Thyroid gland (tissue), 4 donors: ENCODE measurements around the gene RGPD5. TPM values are rescaled to one million over a fixed set of nuclear protein-coding genes. Genes with fewer than 3 reads are reported as not detected.
"Not testable (repeated sequence)": the region's sequence is repeated elsewhere in the genome, so short reads cannot be mapped to it uniquely, and the experiment has no call there.

Source experiments
- DNase-seq, 2 donors: peaks; one replicate each; pipeline ENCODE4 v3.0.0-alpha.2; 2019
- H3K27ac ChIP-seq, 3 donors: fragments of 200-600 bp; sonication (generic); 1 replicate in 2 of 3; 2 replicates in 1 of 3; pipeline ENCODE4 v1.5.1; 2016 to 2019; ENCODE audit warnings: mild to moderate bottlenecking in 1 of 3, moderate library complexity in 1 of 3
- H3K27me3 ChIP-seq: fragments of 200-600 bp; sonication (generic); one replicate; pipeline ENCODE4 v1.5.1; 2019
- H3K36me3 ChIP-seq, 2 donors: fragments of 200-600 bp; sonication (generic); one replicate each; pipeline ENCODE4 v1.5.1; 2016 to 2019
- H3K4me1 ChIP-seq, 2 donors: fragments of 200-600 bp; sonication (generic); one replicate each; pipeline ENCODE4 v1.5.1; 2017 to 2019
- H3K4me3 ChIP-seq, 3 donors: fragments of 200-600 bp; sonication (generic); replicated peaks in 1 of 3; 1 replicate in 2 of 3; 2 replicates in 1 of 3; pipeline ENCODE4 v1.5.1; 2016; ENCODE audit warnings: mild to moderate bottlenecking in 1 of 3
- H3K9me3 ChIP-seq: fragments of 200-600 bp; sonication (generic); one replicate; pipeline ENCODE4 v1.5.1; 2017
- WGBS, 2 donors: methylation state at CpG; one replicate each; pipeline ENCODE4 v1.1.5; 2017; 5-methylcytosine and 5-hydroxymethylcytosine counted together
- intact Hi-C: fragments of 100-400 bp; cut with DNase I; formaldehyde crosslinking; loops from one replicate; pipeline ENCODE4 v1.15.1; 2023
- total RNA-seq, 4 donors: library from RNA; depleted of rRNA; stranded (reverse); fragments of >200 nt; gene quantifications; one replicate each; pipeline ENCODE4 v1.2.3, GENCODE V29; 2016

Gene RGPD5
- 100 to 1,000 TPM in 1 of 4 donors, 10 to 100 TPM in 3; 42.8 to 209 (median 68.8) TPM for total RNA-seq

- H3K9me3 ChIP-seq, H3K36me3 ChIP-seq, intact Hi-C loops, H3K4me3 ChIP-seq, H3K27ac ChIP-seq, H3K27me3 ChIP-seq, H3K4me1 ChIP-seq: not testable (repeated sequence)
- WGBS, 2 donors, result no CpG with 5 or more reads among the region's 77 CpGs
- peak in 1 of 2 donors; percentile 0 for DNase-seq
These were observed at the start of gene RGPD5 for GRCh38 chr2:109794074-109794737. Gene RGPD5, plus strand, starts transcription at chr2:109794305. Its CDS starts 161 bp downstream, at chr2:109794466.

- DNase-seq, H3K27ac ChIP-seq, H3K27me3 ChIP-seq, H3K4me1 ChIP-seq, intact Hi-C loops, H3K36me3 ChIP-seq, H3K9me3 ChIP-seq, H3K4me3 ChIP-seq: not testable (repeated sequence)
- WGBS, 2 donors, result no CpG with 5 or more reads among the region's 6 CpGs
These were observed 42.5 kb upstream of the RGPD5 start for GRCh38 chr2:109751572-109751971.

- H3K9me3 ChIP-seq, DNase-seq, H3K27ac ChIP-seq, H3K27me3 ChIP-seq, H3K36me3 ChIP-seq, intact Hi-C loops, H3K4me1 ChIP-seq, H3K4me3 ChIP-seq: not testable (repeated sequence)
- no CpG with 5 or more reads among the region's 3 CpGs for WGBS, 2 donors
These were observed 36.8 kb upstream of the RGPD5 start for GRCh38 chr2:109757163-109757824.

GRCh38 chr2:109760265-109761042 lies 33.7 kb upstream of the RGPD5 start:
- H3K4me1 ChIP-seq, H3K27ac ChIP-seq, intact Hi-C loops, H3K27me3 ChIP-seq, H3K4me3 ChIP-seq, H3K36me3 ChIP-seq, H3K9me3 ChIP-seq: not testable (repeated sequence)
- 0 to 2% methylated on average over 1 to 13 of the region's 106 CpGs for WGBS, 2 donors
- DNase-seq, result peak; percentile 2 to 4

GRCh38 chr2:109761043-109761454 lies 33.1 kb upstream of the RGPD5 start:
- intact Hi-C loops, H3K27ac ChIP-seq, H3K36me3 ChIP-seq, H3K27me3 ChIP-seq, H3K9me3 ChIP-seq, H3K4me3 ChIP-seq, H3K4me1 ChIP-seq: not testable (repeated sequence)
- DNase-seq, result peak in 1 of 2 donors; percentile 1
- WGBS, 2 donors, result no CpG with 5 or more reads among the region's 23 CpGs

- H3K27me3 ChIP-seq, DNase-seq, intact Hi-C loops, H3K36me3 ChIP-seq, H3K4me3 ChIP-seq, H3K9me3 ChIP-seq, H3K27ac ChIP-seq, H3K4me1 ChIP-seq: not testable (repeated sequence)
- WGBS, 2 donors, result 71 to 89% methylated on average over 1 of the region's 5 CpGs
These were observed 32.1 kb upstream of the RGPD5 start for GRCh38 chr2:109761976-109762375.

- H3K9me3 ChIP-seq, intact Hi-C loops, H3K4me3 ChIP-seq, H3K27ac ChIP-seq, H3K36me3 ChIP-seq, DNase-seq, H3K4me1 ChIP-seq, H3K27me3 ChIP-seq: not testable (repeated sequence)
- WGBS, 2 donors, result 83 to 92% methylated on average over 2 to 6 of the region's 11 CpGs
These were observed 28.0 kb upstream of the RGPD5 start for GRCh38 chr2:109766074-109766473.

- DNase-seq, H3K27me3 ChIP-seq, H3K27ac ChIP-seq, intact Hi-C loops, H3K4me3 ChIP-seq, H3K4me1 ChIP-seq, H3K36me3 ChIP-seq, H3K9me3 ChIP-seq: not testable (repeated sequence)
- WGBS, 2 donors, result 91 to 93% methylated on average over 5 to 6 of the region's 8 CpGs
These were observed 27.1 kb upstream of the RGPD5 start for GRCh38 chr2:109766886-109767578.

- H3K36me3 ChIP-seq, intact Hi-C loops, H3K27ac ChIP-seq, H3K4me3 ChIP-seq, H3K4me1 ChIP-seq, DNase-seq, H3K9me3 ChIP-seq, H3K27me3 ChIP-seq: not testable (repeated sequence)
- no CpG with 5 or more reads among the region's 10 CpGs for WGBS, 2 donors
These were observed 25.2 kb upstream of the RGPD5 start for GRCh38 chr2:109768934-109769333.

GRCh38 chr2:109779118-109779517 lies 15.0 kb upstream of the RGPD5 start:
- H3K27me3 ChIP-seq, intact Hi-C loops, H3K27ac ChIP-seq, H3K4me1 ChIP-seq, H3K4me3 ChIP-seq, DNase-seq, H3K36me3 ChIP-seq, H3K9me3 ChIP-seq: not testable (repeated sequence)
- no CpG with 5 or more reads among the region's 2 CpGs for WGBS, 2 donors

- H3K9me3 ChIP-seq, H3K4me1 ChIP-seq, H3K36me3 ChIP-seq, H3K27me3 ChIP-seq, H3K4me3 ChIP-seq, DNase-seq, intact Hi-C loops, H3K27ac ChIP-seq: not testable (repeated sequence)
- no CpG with 5 or more reads among the region's 15 CpGs for WGBS, 2 donors
These were observed 12.8 kb upstream of the RGPD5 start for GRCh38 chr2:109781147-109781816.

GRCh38 chr2:109782446-109782993 lies 11.6 kb upstream of the RGPD5 start:
- H3K27ac ChIP-seq, H3K9me3 ChIP-seq, H3K27me3 ChIP-seq, intact Hi-C loops, DNase-seq, H3K4me3 ChIP-seq, H3K4me1 ChIP-seq, H3K36me3 ChIP-seq: not testable (repeated sequence)
- no CpG with 5 or more reads among the region's 2 CpGs for WGBS, 2 donors
